HG03378 (cell line): ENCODE measurements around the gene SQSTM1.
"Not testable (repeated sequence)": the region's sequence is repeated elsewhere in the genome, so short reads cannot be mapped to it uniquely, and the experiment has no call there.

Experiments used
- ATAC-seq: cut with Tn5 transposase; IDR thresholded peaks from one replicate; pipeline ENCODE4 v1.9.1; 2021; ENCODE audit warnings: mild to moderate bottlenecking, moderate library complexity; ENCODE audit not compliant: unreplicated experiment

The SQSTM1 gene

GRCh38 chr5:179820483-179821297, at the start of gene SQSTM1:
Gene SQSTM1 (plus strand): TSS chr5:179820905. CDS start chr5:179820937, 32 bp downstream.
- ATAC-seq = peak; percentile 26

DNA sequence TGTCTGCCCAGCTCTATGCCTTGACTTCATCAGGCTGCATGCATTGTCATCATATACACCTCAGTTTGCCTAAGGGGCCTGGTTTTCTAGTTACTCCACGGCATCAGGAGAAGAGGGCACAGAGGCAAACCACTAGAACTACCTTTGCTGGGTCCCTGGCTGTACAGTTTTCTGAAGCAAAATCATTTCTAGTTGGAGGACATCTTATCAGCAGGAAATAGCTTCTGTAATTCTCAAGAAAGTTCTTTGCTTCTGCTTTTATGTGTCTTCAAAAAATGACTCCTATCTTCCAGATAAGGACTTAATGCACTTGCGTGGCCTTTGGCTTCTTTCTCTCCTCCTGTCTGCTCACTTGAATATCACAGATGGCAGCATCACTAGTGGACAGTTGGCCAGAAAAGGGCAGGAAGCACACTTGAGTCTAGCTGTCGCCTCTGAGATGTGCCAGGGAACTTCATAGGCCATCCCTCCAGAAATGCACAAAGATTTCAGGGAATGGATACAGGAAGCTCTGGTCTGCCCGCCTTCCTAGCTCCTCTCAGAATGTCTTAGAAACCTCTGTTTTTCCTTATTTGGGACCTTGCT, 49.3 kb upstream of the SQSTM1 start:
- no peak for ATAC-seq

DNA sequence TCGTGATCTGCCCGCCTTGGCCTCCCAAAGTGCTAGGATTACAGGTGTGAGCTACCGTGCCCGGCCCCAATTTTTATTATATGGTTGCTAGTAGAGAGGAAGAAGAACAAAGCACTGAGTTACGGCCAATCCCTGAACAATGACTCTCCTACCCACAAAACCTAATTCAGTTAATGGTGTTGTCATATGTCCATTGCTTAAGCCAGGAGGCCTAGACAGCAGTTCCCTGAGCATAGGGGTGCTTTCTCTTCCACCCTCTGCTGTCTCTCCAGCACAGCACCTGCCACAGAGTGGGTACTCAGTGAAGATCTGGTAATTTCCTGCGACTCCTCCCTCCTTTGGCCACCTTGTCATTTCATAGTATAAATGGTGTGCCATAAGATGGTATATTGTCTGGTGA, 48.4 kb upstream of the SQSTM1 start:
- ATAC-seq = no peak

GRCh38 chr5:179773686-179774040, 47.0 kb upstream of the SQSTM1 start:
- no peak for ATAC-seq

DNA sequence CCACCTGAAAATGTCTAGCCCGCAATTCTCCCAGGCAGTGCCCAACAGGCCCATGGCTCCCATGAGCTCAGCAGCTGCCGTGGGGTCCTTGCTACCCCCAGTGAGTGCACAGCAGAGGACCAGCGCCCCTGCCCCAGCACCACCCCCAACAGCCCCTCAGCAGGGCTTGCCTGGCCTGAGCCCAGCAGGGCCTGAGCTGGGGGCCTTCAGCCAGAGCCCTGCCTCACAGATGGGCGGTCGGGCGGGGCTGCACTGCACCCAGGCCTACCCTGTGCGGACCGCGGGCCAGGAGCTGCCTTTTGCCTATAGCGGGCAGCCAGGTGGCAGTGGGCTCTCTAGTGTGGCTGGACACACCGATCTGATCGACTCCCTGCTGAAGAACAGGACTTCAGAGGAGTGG, 46.3 kb upstream of the SQSTM1 start:
- no peak for ATAC-seq

DNA sequence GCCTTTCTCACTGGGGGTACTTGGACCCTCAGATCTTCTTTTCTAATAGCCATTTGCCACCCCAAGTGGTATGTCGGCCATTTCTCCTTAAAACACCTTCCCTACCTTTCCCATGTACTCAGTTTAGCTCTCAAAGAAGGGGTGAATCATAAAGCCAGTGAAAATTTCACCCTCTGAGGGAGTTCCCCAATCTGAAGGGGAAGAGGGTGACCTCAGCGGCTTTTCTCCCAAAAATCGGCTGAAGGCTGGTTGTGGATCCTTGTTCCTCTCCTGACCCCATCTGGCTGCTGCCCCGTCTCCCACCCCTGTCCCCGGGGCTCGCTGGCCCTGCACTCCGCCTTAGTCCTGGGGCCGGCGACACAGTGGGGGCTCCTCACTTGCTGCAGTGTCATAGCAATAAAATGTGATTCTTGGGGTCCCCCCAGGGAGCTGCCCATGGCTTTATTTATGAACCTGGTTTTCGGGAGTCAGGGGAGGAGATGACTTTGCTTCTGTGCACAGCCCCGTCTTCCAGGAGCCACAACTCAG, 44.2 kb upstream of the SQSTM1 start:
- ATAC-seq = no peak

DNA sequence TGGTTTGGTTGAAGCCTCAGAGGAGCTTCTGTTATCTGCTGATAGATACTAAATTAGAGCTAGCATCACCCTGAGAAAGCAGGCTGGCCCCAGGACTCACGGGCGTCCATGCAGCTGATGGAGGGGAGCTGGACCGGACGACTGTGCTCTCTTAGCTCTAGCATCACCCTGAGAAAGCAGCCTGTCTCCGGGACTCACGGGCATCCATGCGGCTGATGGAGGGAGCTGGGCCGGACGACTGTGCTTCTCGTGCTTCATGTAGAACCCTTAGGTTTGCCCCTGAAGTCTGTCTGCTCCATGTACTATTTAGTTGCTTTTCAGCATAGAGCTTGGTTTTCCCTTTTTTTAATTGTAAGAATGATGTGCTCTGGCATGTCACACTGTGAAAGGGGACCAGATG, 43.2 kb upstream of the SQSTM1 start:
- no peak for ATAC-seq

DNA sequence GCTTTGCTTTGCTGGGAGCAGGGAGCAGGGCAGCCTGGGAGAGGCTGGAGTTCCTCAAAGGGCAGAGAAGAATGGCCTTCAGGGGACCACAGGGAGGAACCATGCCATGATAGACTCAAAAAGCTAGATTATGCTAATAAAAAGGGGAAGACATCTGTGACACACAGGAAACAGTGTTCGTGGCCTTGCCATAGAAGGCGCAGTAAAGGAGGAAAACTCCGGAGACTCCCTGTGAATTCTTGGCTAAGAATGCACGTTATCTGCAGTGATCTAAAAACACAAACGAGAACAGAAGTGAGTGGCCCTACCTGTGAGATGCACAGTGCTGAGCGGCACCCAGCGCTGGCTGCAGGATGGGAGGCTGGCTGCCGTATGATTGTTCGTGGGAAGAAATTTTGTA, 42.8 kb upstream of the SQSTM1 start:
- no peak for ATAC-seq

DNA sequence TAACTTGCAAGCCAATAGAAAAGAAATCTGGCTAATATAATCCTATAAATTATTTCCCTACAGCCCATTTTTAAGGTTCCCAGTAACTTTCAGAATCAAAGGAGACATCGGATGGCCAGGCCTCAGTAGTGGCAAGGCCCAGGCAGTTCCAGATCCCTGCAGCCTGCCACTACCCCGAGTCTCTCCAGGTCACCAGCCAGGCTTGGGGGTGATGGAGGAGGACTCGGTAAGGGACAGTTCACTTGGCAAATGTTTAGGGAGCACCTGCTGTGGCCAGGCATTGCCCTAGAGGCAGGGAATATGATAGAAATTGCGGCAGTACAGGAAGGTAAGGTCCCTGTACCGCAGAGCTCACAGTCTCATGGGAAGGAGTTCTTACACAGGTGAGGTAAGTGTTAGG, 42.1 kb upstream of the SQSTM1 start:
- ATAC-seq = no peak

DNA sequence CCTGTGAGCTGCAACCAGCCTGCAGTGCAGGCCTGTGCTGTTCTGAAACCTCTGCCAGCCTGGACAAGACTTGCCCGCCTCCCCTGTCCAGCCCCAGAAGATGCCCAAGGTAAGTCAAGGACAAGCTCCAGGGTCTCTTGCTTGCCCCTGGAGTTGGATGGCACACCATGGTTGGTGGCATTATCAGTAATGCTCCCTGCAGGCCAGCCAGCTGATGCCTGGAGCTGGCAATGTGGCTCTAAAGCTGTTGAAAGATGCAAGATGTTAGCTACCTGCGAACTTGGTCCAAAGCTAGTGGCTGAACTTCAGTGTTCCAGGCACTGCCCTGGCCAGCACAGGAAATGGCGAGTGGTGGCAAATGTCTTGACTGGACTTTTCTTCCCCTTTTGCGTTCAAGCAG, 40.9 kb upstream of the SQSTM1 start:
- ATAC-seq = no peak

GRCh38 chr5:179780362-179780761, 40.3 kb upstream of the SQSTM1 start:
- ATAC-seq = no peak

- ATAC-seq = no peak
Observed at GRCh38 chr5:179781846-179782245, 38.9 kb upstream of the SQSTM1 start.

GRCh38 chr5:179783128-179783527, 37.6 kb upstream of the SQSTM1 start:
- no peak for ATAC-seq

DNA sequence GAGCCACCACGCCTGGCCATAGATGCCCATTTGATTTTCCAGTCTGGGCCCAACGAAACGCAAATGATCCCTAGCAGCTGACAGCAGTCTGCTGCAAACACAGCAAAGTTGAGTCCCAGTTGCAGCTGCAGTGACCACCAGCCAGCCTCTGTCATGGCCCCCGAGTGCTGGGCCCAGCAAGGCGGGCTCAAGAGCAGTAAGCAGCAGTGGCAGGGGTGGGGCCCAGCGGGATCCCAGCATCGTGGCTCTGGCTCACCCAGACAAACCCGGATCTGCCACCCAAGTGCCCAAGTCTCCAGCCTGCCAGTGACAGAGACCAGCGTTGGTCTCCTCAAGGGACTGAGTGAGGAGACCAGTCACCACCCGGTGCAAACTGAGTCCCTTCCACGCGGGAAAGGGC, 33.8 kb upstream of the SQSTM1 start:
- ATAC-seq = no peak

DNA sequence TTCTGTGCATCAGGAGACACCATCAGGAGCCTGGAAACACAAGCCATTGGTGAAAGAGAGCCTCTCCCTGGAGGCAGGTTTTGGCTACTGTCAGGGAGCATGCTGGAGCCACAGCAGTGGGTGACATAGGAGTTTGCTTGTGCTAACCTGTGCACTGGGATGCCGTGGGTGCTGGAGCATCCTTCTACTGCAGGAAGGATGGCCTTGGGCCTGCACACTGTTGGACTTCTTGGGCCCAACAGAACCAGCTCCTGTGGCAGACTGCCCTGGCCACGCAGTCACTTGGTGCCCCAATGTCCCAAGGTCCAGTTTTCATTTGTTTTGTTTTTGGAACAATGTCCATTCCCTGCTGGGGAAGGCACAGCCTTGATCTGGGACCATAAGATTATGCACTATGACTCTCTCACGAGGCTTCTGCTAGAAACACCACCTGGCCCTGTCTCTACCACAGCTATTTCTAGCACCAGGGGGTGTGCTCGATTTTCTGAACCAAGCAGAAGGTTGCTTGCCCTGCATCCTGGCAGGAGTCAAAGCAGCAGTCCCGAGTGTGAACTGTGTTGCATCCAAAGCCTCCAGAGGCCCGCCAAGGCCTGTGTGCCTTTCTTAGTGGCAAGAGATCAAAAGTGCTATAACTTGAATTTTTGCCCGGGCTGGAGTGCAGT, 32.4 kb upstream of the SQSTM1 start:
- no peak for ATAC-seq

DNA sequence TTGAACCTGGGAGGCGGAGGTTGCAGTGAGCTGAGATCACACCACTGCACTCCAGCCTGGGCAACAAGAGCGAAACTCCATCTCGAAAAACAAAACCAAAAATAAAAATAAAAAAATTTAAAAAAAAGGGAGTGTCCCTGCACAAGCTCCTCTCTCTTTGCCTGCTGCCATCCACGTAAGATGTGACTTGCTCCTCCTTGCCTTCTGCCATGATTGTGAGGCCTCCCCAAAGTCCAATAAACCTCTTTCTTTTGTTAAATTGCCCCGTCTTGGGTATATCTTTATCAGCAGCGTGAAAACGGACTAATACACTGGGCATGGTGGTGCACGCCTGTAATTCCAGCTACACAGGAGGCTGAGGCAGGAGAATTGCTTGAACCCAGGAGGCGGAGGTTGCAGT, 31.4 kb upstream of the SQSTM1 start:
- ATAC-seq = not testable (repeated sequence)

DNA sequence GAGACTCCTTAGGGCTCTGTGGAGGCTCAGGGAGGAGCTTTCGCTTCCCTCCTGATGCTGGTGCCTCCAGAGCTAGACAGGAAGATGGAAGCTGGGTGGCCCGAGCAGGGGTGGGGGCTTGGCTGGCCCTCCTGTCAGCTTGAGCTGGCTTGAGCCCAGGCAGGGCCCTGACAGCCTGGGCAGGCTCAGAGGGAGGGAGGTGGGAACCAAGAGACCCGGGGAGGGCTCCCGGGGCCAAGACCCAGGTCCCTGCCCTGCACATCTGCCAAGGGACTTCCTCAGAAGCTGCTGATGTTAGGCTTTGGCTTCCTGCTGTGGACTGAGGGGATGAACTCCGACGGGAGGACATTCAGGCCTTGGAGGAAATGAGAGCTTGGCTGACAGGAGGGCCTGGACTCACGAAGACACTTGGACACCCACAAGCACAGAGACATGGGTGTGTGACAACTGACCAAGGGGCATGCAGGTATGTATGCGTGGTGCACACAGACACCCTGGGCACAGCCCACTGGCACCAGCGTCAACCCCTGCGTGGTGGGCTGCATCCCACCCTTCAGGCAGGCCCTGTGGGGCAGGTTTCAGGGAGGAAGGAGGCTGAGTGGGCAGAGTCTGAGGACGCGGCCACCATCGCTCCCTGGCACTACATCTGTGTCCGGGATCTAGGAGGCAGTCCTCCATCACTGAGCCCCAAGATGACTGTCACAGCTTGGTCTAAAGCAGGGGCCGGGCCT, 28.7 kb upstream of the SQSTM1 start:
- no peak for ATAC-seq

GRCh38 chr5:179792612-179793467, 27.9 kb upstream of the SQSTM1 start:
- ATAC-seq = no peak

DNA sequence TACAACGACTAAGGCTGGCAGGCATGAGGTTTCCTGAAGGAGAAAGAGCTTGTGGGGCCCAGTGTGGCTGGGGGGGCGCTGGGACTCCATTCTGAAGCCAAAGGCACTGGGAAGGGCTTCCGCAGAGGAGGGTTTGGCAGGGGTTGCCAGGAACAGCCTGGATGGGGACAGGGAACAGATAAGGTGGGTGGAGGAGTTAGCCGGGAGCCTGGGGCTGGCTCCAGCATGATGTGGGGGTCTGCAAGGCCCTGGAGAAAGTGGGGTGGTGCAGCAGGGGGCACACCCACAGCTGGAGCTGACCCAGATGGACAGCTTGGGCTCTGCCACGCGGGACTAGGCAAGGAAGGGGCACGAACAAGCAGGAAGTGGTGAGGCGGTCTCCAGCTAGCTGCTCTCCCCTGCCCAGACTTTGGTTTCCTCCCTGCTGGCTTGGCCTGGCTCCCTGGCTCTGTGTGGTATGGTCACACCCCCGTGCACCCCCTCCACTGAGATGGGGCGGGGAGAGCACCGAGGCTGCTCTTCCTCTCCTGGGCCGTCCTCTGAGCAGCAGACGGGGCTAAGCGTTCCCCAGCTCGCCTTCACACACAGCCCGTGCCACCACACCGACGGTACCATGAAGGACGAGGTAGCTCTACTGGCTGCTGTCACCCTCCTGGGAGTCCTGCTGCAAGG, 27.1 kb upstream of the SQSTM1 start, which contains the start of gene LTC4S:
Gene LTC4S, plus strand, starts transcription at position 519 of the 672 bp plus-strand sequence. Its CDS starts 95 bp downstream, at position 614.
- no peak for ATAC-seq

- no peak for ATAC-seq
Observed at GRCh38 chr5:179794171-179794570, 26.5 kb upstream of the SQSTM1 start.
